ENCODE measurements around the gene COL8A1.
A peak's percentile ranks its signal among the peaks of the same experiment; 100 is the strongest.

COL8A1 gene

GRCh38 chr3:99674086-99674789 is 35.8 kb downstream of the COL8A1 start:
- no peak for DNase-seq (ENCODE audit: low read depth)
- TF ChIP-seq, protein P1, sequence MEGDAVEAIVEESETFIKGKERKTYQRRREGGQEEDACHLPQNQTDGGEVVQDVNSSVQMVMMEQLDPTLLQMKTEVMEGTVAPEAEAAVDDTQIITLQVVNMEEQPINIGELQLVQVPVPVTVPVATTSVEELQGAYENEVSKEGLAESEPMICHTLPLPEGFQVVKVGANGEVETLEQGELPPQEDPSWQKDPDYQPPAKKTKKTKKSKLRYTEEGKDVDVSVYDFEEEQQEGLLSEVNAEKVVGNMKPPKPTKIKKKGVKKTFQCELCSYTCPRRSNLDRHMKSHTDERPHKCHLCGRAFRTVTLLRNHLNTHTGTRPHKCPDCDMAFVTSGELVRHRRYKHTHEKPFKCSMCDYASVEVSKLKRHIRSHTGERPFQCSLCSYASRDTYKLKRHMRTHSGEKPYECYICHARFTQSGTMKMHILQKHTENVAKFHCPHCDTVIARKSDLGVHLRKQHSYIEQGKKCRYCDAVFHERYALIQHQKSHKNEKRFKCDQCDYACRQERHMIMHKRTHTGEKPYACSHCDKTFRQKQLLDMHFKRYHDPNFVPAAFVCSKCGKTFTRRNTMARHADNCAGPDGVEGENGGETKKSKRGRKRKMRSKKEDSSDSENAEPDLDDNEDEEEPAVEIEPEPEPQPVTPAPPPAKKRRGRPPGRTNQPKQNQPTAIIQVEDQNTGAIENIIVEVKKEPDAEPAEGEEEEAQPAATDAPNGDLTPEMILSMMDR (conservative IDR thresholded peaks at IDR 0.05; ENCODE audit: control insufficient read depth, insufficient read depth, low read depth, low read length), result no peak
- no peak overlapping the region for H3K4me3 ChIP-seq (ENCODE audit: control insufficient read depth, low read depth, low read length)

- H3K4me3 ChIP-seq (ENCODE audit: control insufficient read depth, low read depth, low read length), result no peak overlapping the region
- DNase-seq (ENCODE audit: low read depth), result peak; percentile 97
- TF ChIP-seq, protein P1 (conservative IDR thresholded peaks at IDR 0.05; ENCODE audit: control insufficient read depth, insufficient read depth, low read depth, low read length), result no peak
Measured at GRCh38 chr3:99678023-99678422, 39.6 kb downstream of the COL8A1 start.

DNA sequence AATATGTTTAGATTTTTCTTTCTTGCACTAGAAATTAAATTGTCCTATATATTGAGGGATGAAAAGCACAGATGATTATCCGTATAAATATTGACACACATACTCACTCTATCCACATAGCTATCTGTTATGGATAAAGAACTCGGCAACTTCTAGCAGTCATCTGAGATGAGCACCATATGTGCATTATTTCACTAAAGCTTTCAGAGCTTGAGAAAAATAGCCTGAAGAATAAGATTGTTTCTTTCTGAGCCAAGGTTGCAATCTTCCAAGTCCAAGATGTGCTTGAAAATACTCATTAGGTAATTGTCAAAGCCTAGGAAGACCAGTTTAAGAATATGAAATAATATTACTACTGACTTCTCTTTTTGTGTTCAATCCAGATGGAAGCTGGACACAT is 40.5 kb downstream of the COL8A1 start:
- TF ChIP-seq, protein P1 (conservative IDR thresholded peaks at IDR 0.05; ENCODE audit: control insufficient read depth, insufficient read depth, low read depth, low read length), result no peak
- no peak for DNase-seq (ENCODE audit: low read depth)
- H3K4me3 ChIP-seq (ENCODE audit: control insufficient read depth, low read depth, low read length), result no peak overlapping the region

GRCh38 chr3:99681512-99681911 is 43.1 kb downstream of the COL8A1 start:
- no peak for DNase-seq (ENCODE audit: low read depth)
- H3K4me3 ChIP-seq (ENCODE audit: control insufficient read depth, low read depth, low read length), result no peak overlapping the region
- TF ChIP-seq, protein P1 (conservative IDR thresholded peaks at IDR 0.05; ENCODE audit: control insufficient read depth, insufficient read depth, low read depth, low read length), result no peak

- DNase-seq (ENCODE audit: low read depth), result no peak
- no peak overlapping the region for H3K4me3 ChIP-seq (ENCODE audit: control insufficient read depth, low read depth, low read length)
- TF ChIP-seq, protein P1 (conservative IDR thresholded peaks at IDR 0.05; ENCODE audit: control insufficient read depth, insufficient read depth, low read depth, low read length), result no peak
Measured at GRCh38 chr3:99681976-99682375, 43.6 kb downstream of the COL8A1 start.

GRCh38 chr3:99683465-99683864 is 45.1 kb downstream of the COL8A1 start:
- DNase-seq (ENCODE audit: low read depth), result no peak

More at GRCh38 chr3:99683465-99683864, 45.1 kb downstream of the COL8A1 start:
- no peak overlapping the region for H3K4me3 ChIP-seq (ENCODE audit: control insufficient read depth, low read depth, low read length)
- TF ChIP-seq, protein P1 (conservative IDR thresholded peaks at IDR 0.05; ENCODE audit: control insufficient read depth, insufficient read depth, low read depth, low read length), result no peak

All from fibroblast of mammary gland (primary cell).